WTC11 (cell line): ENCODE data around the gene ADGRF4. TPM values are rescaled to one million over a fixed set of nuclear protein-coding genes. Genes with fewer than 3 reads are reported as not detected.

Experiments used
- ATAC-seq: fragments of 200-7000 bp; cut with Tn5 transposase; 2 replicates; pipeline ENCODE4 v1.10.0; 2021; ENCODE audit warnings: mild to moderate bottlenecking, moderate library complexity
- CTCF ChIA-PET: fragments of 300-600 bp; sonication (Branson Sonifier 250); formaldehyde crosslinking; loops from one replicate; lab custom pipeline; 2021; ENCODE audit warnings: antibody characterized with exemption; lab: Charles Lee
- POLR2A ChIA-PET: fragments of 350-600 bp; sonication (Branson Sonifier 250); formaldehyde crosslinking; loops from one replicate; lab custom pipeline; 2021; ENCODE audit warnings: antibody characterized with exemption; lab: Charles Lee
- DNase-seq: peaks from one replicate; pipeline ENCODE4 v3.0.0; 2021; ENCODE audit warnings: low spot score
- H3K27ac Mint-ChIP-seq: 2 replicates; pipeline ENCODE4 v1.8.0; 2021; ENCODE audit warnings: mixed read lengths
- H3K27me3 Mint-ChIP-seq: 2 replicates; pipeline ENCODE4 v1.8.0; 2021; ENCODE audit warnings: low read depth, mild to moderate bottlenecking, moderate library complexity, mixed read lengths
- H3K36me3 Mint-ChIP-seq: 2 replicates; pipeline ENCODE4 v1.8.0; 2021; ENCODE audit warnings: mixed read lengths
- H3K4me1 Mint-ChIP-seq: 2 replicates; pipeline ENCODE4 v1.8.0; 2022; ENCODE audit warnings: mixed read lengths
- H3K4me3 Mint-ChIP-seq: 2 replicates; pipeline ENCODE4 v1.8.0; 2021; ENCODE audit warnings: mild to moderate bottlenecking, moderate library complexity, mixed read lengths
- H3K9me3 Mint-ChIP-seq: 2 replicates; pipeline ENCODE4 v1.8.0; 2021; ENCODE audit warnings: mixed read lengths
- CBFB ChIP-seq: sonication (generic); formaldehyde crosslinking; IDR thresholded peaks from 2 replicates; pipeline ENCODE4 v1.8.1; 2022; ENCODE audit warnings: mild to moderate bottlenecking, low read depth, missing genetic modification reagents
- CREB1 ChIP-seq: sonication (generic); formaldehyde crosslinking; IDR thresholded peaks from 2 replicates; pipeline ENCODE4 v1.8.0; 2023; ENCODE audit warnings: mild to moderate bottlenecking, missing genetic modification reagents
- CTCF ChIP-seq: fragments of 200-600 bp; IDR thresholded peaks from 2 replicates; pipeline ENCODE4 v1.8.0; 2022; ENCODE audit warnings: antibody characterized with exemption
- EMX1 ChIP-seq: fragments of 250-450 bp; sonication (Bioruptor Pico); IDR thresholded peaks from 2 replicates; pipeline ENCODE4 v1.8.0; 2021; ENCODE audit warnings: mild to moderate bottlenecking
- MYBL2 ChIP-seq: sonication (generic); formaldehyde crosslinking; IDR thresholded peaks from 2 replicates; pipeline ENCODE4 v1.8.1; 2023; ENCODE audit warnings: mild to moderate bottlenecking, moderate library complexity, missing genetic modification reagents
- NR2C2 ChIP-seq: sonication (generic); formaldehyde crosslinking; IDR thresholded peaks from 2 replicates; pipeline ENCODE4 v1.8.0; 2022; ENCODE audit warnings: mild to moderate bottlenecking, missing genetic modification reagents
- PRDM15 ChIP-seq: sonication (generic); formaldehyde crosslinking; IDR thresholded peaks from 2 replicates; pipeline ENCODE4 v1.8.0; 2022; ENCODE audit warnings: missing genetic modification reagents
- PREB ChIP-seq: sonication (generic); formaldehyde crosslinking; IDR thresholded peaks from 2 replicates; pipeline ENCODE4 v1.8.1; 2022; ENCODE audit warnings: mild to moderate bottlenecking, missing genetic modification reagents, moderate library complexity, borderline replicate concordance
- SMAD4 ChIP-seq: sonication (generic); formaldehyde crosslinking; IDR thresholded peaks from 2 replicates; pipeline ENCODE4 v1.8.0; 2022; ENCODE audit warnings: mild to moderate bottlenecking, missing genetic modification reagents
- TEAD4 ChIP-seq: sonication (generic); formaldehyde crosslinking; IDR thresholded peaks from 2 replicates; pipeline ENCODE4 v1.8.0; 2022; ENCODE audit warnings: mild to moderate bottlenecking, missing genetic modification reagents
- ZBTB21 ChIP-seq: sonication (generic); formaldehyde crosslinking; IDR thresholded peaks from 2 replicates; pipeline ENCODE4 v1.8.1; 2023; ENCODE audit warnings: mild to moderate bottlenecking, missing genetic modification reagents, borderline replicate concordance
- ZNF121 ChIP-seq: sonication (generic); formaldehyde crosslinking; IDR thresholded peaks from 2 replicates; pipeline ENCODE4 v1.8.0; 2023; ENCODE audit warnings: missing genetic modification reagents
- ZNF317 ChIP-seq: sonication (generic); formaldehyde crosslinking; IDR thresholded peaks from 2 replicates; pipeline ENCODE4 v1.8.1; 2023; ENCODE audit warnings: low read depth, mild to moderate bottlenecking, moderate library complexity, missing genetic modification reagents, borderline replicate concordance
- ZNF423 ChIP-seq: fragments of 250-450 bp; sonication (Bioruptor Pico); IDR thresholded peaks from 2 replicates; pipeline ENCODE4 v2.1.2; 2022; ENCODE audit warnings: mild to moderate bottlenecking, moderate library complexity
- ZNF512 ChIP-seq: sonication (generic); formaldehyde crosslinking; IDR thresholded peaks from 2 replicates; pipeline ENCODE4 v1.8.1; 2022; ENCODE audit warnings: missing genetic modification reagents, borderline replicate concordance
- total RNA-seq: library from RNA; stranded (reverse); gene quantifications from 3 replicates; pipeline ENCODE4 v1.2.3, GENCODE V29; 2021

Gene ADGRF4
- total RNA-seq, 1 experiment from 2014 or later = not detected

- TF ChIP-seq PRDM15 (CRISPR knock-in tag) = no peak
- TF ChIP-seq, all 79 proteins: peak for 0
Measured at GRCh38 chr6:47663462-47664216, 34.7 kb upstream of the ADGRF4 start (continued).

GRCh38 chr6:47665112-47665511, 33.3 kb upstream of the ADGRF4 start:
- Mint-ChIP-seq H3K4me1 (peaks cover 24% of the 10 kb centered on the region), H3K36me3 (no peaks in the 10 kb centered on the region), H3K27ac (no peak overlapping the region), H3K27me3 (no peaks in the 10 kb centered on the region), H3K9me3 (no peaks in the 10 kb centered on the region), H3K4me3 (no peak overlapping the region)
- TF ChIP-seq ZNF317 (CRISPR knock-in tag) (no peak), ZNF423 (CRISPR knock-in tag) (no peak), SMAD4 (CRISPR knock-in tag) (no peak), ZBTB21 (no peak), MYBL2 (CRISPR knock-in tag) (no peak), ZNF121 (CRISPR knock-in tag) (no peak), NR2C2 (CRISPR knock-in tag) (no peak), CTCF (no peak), CBFB (CRISPR knock-in tag) (no peak), CREB1 (CRISPR knock-in tag) (no peak), TEAD4 (CRISPR knock-in tag) (no peak), PREB (CRISPR knock-in tag) (no peak), ZNF512 (CRISPR knock-in tag) (no peak), EMX1 (CRISPR knock-in tag) (no peak)
- CTCF ChIA-PET = no interaction called here
- POLR2A ChIA-PET = no interaction called here
- DNase-seq = no peak
- no peak for ATAC-seq
